Stimulated activated naive CD8-positive, alpha-beta T cell treated with anti-CD3 and anti-CD28 coated beads, Interleukin-15, amount 100 ng/mL, for 72 hours (primary cell): ENCODE measurements around the gene ZNF141.
"Not testable (repeated sequence)": the region's sequence is repeated elsewhere in the genome, so short reads cannot be mapped to it uniquely, and the experiment has no call there.

Experiments used
- ATAC-seq: fragments of 150-1000 bp; cut with Tn5 transposase; 2 replicates; pipeline ENCODE4 v1.10.0; 2021; ENCODE audit warnings: mild to moderate bottlenecking, moderate library complexity
- DNase-seq, 2 donors: peaks; one replicate each; pipeline ENCODE4 v3.0.0; 2021 to 2022
- H3K27ac Mint-ChIP-seq, 2 donors: one replicate each; pipeline ENCODE4 v1.8.0; 2022; ENCODE audit warnings: mild to moderate bottlenecking in 2 of 2, mixed read lengths in 2 of 2, moderate library complexity in 2 of 2
- H3K27me3 Mint-ChIP-seq: one replicate; pipeline ENCODE4 v1.8.0; 2022; ENCODE audit warnings: mixed read lengths
- H3K4me1 Mint-ChIP-seq: one replicate; pipeline ENCODE4 v1.8.0; 2022; ENCODE audit warnings: mild to moderate bottlenecking, mixed read lengths
- H3K4me3 Mint-ChIP-seq, 2 donors: one replicate each; pipeline ENCODE4 v1.8.0; 2022; ENCODE audit warnings: mild to moderate bottlenecking in 2 of 2, mixed read lengths in 2 of 2, moderate library complexity in 1 of 2
- H3K9me3 Mint-ChIP-seq, 2 donors: one replicate each; pipeline ENCODE4 v1.8.0; 2022; ENCODE audit warnings: mixed read lengths in 2 of 2

ZNF141 gene

GRCh38 chr4:338759-339097 lies 1.1 kb downstream of the ZNF141 start:
- peaks cover 27% of the 10 kb centered on the region for H3K4me1 Mint-ChIP-seq
- peak overlapping the region; percentile 99 to 100 for H3K27ac Mint-ChIP-seq
- H3K9me3 Mint-ChIP-seq: peaks cover 37 to 38% of the 10 kb centered on the region in 2 donors
- peak overlapping the region; percentile 100 for H3K4me3 Mint-ChIP-seq
- DNase-seq (peak in 1 of 2 donors; percentile 11), ATAC-seq (no peak)
- H3K27me3 Mint-ChIP-seq: no peaks in the 10 kb centered on the region

- Mint-ChIP-seq H3K9me3 (peaks cover 31 to 34% of the 10 kb centered on the region in 2 donors), H3K27me3 (no peaks in the 10 kb centered on the region), H3K4me1 (peaks cover 27% of the 10 kb centered on the region), H3K27ac (no peak overlapping the region), H3K4me3 (peak overlapping the region in 1 of 2 donors; percentile 100)
- DNase-seq (no peak), ATAC-seq (no peak)
These were observed 2.4 kb downstream of the ZNF141 start for GRCh38 chr4:340011-340410.

- no peak for DNase-seq
- no peaks in the 10 kb centered on the region for H3K4me1 Mint-ChIP-seq
- no peak overlapping the region for H3K27ac Mint-ChIP-seq
- no peak for ATAC-seq
- peaks cover 33 to 59% of the 10 kb centered on the region in 2 donors for H3K9me3 Mint-ChIP-seq
- H3K27me3 Mint-ChIP-seq: no peaks in the 10 kb centered on the region
- no peak overlapping the region for H3K4me3 Mint-ChIP-seq
These were observed 35.6 kb downstream of the ZNF141 start for GRCh38 chr4:373062-373839.

GRCh38 chr4:374298-375160 lies 36.9 kb downstream of the ZNF141 start:
- DNase-seq (no peak), ATAC-seq (no peak)
- Mint-ChIP-seq H3K9me3 (peaks cover 25 to 48% of the 10 kb centered on the region in 2 donors), H3K27ac (no peak overlapping the region), H3K4me1 (no peaks in the 10 kb centered on the region), H3K27me3 (no peaks in the 10 kb centered on the region), H3K4me3 (no peak overlapping the region)

DNA sequence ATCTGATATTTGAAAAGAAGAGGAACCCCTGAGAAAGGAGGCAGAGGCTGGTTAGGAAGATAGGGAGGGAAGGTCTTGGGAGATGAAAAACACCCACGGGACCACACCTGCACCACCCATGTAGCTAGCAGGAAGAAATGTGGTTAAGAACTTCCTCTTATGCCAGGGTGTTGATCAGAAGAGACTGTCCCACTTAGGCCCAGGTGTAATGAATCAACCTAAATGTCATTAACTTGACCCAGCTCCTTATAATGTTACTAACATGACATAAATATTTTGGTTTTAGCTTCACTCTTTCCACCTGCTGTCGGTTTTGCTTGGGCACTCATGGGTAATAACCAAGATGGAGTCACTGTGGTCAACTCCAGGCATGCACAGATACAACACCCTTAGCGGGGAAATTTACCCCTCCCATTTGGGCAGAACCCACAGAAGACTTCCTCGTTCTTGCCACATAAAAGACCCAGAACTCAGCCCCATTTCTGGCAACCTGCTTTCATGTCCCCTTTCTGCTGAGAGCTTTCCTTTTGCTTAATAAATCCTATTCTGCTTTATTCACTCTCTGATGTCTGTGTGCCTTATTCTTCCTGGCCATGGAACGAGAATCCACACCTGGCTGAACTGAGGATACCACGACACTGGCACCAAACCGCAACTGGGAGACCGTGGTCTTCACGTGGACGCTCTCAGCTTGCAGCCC lies 46.8 kb downstream of the ZNF141 start:
- peak overlapping the region in 1 of 2 donors; percentile 17 for H3K4me3 Mint-ChIP-seq
- no peak for DNase-seq
- peak; percentile 61 for ATAC-seq
- H3K27me3 Mint-ChIP-seq: no peaks in the 10 kb centered on the region
- H3K9me3 Mint-ChIP-seq: peaks cover 24 to 56% of the 10 kb centered on the region in 2 donors
- H3K27ac Mint-ChIP-seq: peak overlapping the region in 1 of 2 donors; percentile 74
- peaks cover 11% of the 10 kb centered on the region for H3K4me1 Mint-ChIP-seq

GRCh38 chr4:385934-386707 lies 48.5 kb downstream of the ZNF141 start:
- Mint-ChIP-seq H3K4me3 (no peak overlapping the region), H3K4me1 (peaks cover 11% of the 10 kb centered on the region), H3K27ac (no peak overlapping the region), H3K27me3 (no peaks in the 10 kb centered on the region), H3K9me3 (peaks cover 27 to 71% of the 10 kb centered on the region in 2 donors)
- DNase-seq: no peak
- ATAC-seq: no peak

DNA sequence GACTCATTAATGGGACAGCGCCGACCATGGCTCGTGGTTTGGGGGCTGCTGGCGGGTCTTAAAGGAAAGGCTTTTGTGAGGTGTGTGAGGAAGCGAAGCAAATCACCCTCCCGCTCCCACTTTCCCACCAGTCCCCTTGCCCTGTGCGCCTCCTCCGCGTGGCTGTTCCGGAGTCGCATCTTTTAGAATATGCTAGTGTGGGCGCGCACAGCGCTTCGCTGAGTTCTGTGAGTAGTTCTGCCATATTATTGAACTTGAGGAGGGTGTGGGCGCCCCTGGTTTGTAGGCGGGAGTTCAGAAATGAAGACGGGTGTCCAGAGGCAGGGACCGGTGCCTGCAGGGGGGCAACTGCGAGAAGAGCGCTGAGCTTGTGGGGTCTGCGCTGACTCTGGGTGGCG lies 49.1 kb downstream of the ZNF141 start:
- DNase-seq (no peak), ATAC-seq (no peak)
- Mint-ChIP-seq H3K4me3 (no peak overlapping the region), H3K9me3 (peaks cover 27 to 71% of the 10 kb centered on the region in 2 donors), H3K4me1 (peaks cover 11% of the 10 kb centered on the region), H3K27ac (no peak overlapping the region), H3K27me3 (no peaks in the 10 kb centered on the region)

DNA sequence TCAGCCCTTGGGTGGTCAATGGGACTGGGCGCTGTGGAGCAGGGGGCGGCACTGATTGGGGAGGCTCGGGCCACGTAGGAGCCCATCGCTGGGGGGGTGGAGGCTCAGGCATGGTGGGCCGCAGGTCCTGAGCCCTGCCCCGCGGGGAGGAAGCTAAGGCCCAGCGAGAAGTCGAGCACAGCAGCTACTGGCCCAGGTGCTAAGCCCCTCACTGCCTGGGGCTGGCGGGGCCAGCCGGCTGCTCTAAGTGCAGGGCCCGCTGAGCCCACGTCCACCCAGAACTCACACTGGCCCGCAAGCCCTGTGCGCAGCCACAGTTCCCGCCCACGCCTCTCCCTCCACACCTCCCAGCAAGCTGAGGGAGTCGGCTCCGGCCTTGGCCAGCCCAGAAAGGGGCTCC lies 66.4 kb downstream of the ZNF141 start:
- Mint-ChIP-seq H3K27me3 (no peaks in the 10 kb centered on the region), H3K4me3 (no peak overlapping the region), H3K4me1 (no peaks in the 10 kb centered on the region), H3K9me3 (peaks cover 41 to 46% of the 10 kb centered on the region in 2 donors), H3K27ac (no peak overlapping the region)
- ATAC-seq: no peak
- no peak for DNase-seq

DNA sequence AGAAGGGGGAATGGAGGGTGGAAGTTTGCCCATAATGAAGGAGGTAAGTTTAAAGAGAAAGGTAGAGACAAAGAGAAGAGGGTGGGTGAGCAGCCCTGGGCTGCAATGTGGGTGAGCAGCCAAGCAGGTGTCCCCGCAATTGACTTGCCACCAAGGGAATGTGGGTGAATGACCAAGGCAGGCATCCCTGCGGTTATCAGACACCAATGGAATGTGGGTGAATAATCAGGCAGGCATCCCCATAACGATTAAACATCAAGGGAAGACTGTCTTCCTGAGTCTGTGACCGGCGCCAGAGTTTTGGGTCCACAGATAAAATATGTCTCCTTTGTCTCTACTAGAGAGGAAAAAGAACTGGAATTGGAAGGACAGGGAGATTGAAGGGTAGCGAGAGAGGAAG lies 70.7 kb downstream of the ZNF141 start:
- not testable (repeated sequence) for H3K4me3 Mint-ChIP-seq, H3K27ac Mint-ChIP-seq, DNase-seq, H3K27me3 Mint-ChIP-seq, ATAC-seq, H3K4me1 Mint-ChIP-seq
- peaks cover 49 to 55% of the 10 kb centered on the region in 2 donors for H3K9me3 Mint-ChIP-seq

DNA sequence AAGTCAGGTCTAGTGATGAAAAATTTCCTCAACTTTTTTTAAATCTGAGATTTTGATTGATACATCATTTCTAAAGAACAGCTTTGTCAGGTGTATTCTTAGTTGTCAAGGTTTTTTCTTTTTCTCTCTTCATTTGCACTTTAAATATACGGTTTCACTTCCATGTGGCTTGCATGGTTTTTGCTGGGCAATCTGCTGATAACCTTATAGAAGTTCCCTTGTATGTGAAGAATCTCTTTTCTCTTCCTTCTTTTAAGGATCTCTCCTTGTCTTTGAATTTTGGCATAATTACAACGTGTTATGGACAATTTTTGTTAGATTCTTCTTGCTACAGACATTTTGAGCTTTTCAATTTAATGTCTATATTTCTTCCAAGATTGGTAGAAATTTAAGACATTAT lies 85.0 kb downstream of the ZNF141 start:
- ATAC-seq: no peak
- no peak for DNase-seq

More for the DNA sequence above, 85.0 kb downstream of the ZNF141 start:
- Mint-ChIP-seq H3K27me3 (no peaks in the 10 kb centered on the region), H3K9me3 (peaks cover 39 to 62% of the 10 kb centered on the region in 2 donors), H3K4me1 (no peaks in the 10 kb centered on the region), H3K27ac (no peak overlapping the region), H3K4me3 (no peak overlapping the region)
